HEK293 (cell line): ENCODE results near the gene C6orf47.

Experiments used
- BCL11B ChIP-seq: fragments of 450-650 bp; formaldehyde crosslinking; IDR thresholded peaks from 2 replicates; pipeline ENCODE4 v1.5.1; 2016; ENCODE audit warnings: low read depth, missing biosample characterization, missing genetic modification characterization
- GLI4 ChIP-seq: fragments of 450-650 bp; formaldehyde crosslinking; IDR thresholded peaks from 2 replicates; pipeline ENCODE4 v1.5.1; 2016; ENCODE audit warnings: missing biosample characterization, missing genetic modification characterization
- GLIS2 ChIP-seq: fragments of 450-650 bp; formaldehyde crosslinking; IDR thresholded peaks from 2 replicates; pipeline ENCODE4 v1.5.1; 2016; ENCODE audit warnings: missing biosample characterization, missing genetic modification characterization
- KLF10 ChIP-seq: fragments of 450-650 bp; IDR thresholded peaks from 2 replicates; pipeline ENCODE4 v1.5.1; 2018; ENCODE audit warnings: missing biosample characterization, mild to moderate bottlenecking, missing genetic modification characterization
- SP3 ChIP-seq: fragments of 450-650 bp; formaldehyde crosslinking; IDR thresholded peaks from 2 replicates; pipeline ENCODE4 v1.5.1; 2016; ENCODE audit warnings: missing biosample characterization, missing genetic modification characterization
- ZBTB11 ChIP-seq: fragments of 450-650 bp; formaldehyde crosslinking; conservative IDR thresholded peaks from 2 replicates; pipeline ENCODE4 v1.5.1; 2016; ENCODE audit warnings: low read depth, missing biosample characterization, missing genetic modification characterization
- ZBTB21 ChIP-seq: fragments of 450-650 bp; formaldehyde crosslinking; IDR thresholded peaks from 2 replicates; pipeline ENCODE4 v1.5.1; 2017; ENCODE audit warnings: missing biosample characterization, missing genetic modification characterization
- ZBTB7A ChIP-seq: fragments of 450-650 bp; formaldehyde crosslinking; IDR thresholded peaks from 2 replicates; pipeline ENCODE4 v1.5.1; 2016; ENCODE audit warnings: low read depth, missing biosample characterization, missing genetic modification characterization
- ZIC2 ChIP-seq: fragments of 450-650 bp; formaldehyde crosslinking; IDR thresholded peaks from 2 replicates; pipeline ENCODE4 v1.5.1; 2016; ENCODE audit warnings: missing biosample characterization, missing genetic modification characterization
- ZNF10 ChIP-seq: fragments of 450-650 bp; formaldehyde crosslinking; IDR thresholded peaks from 2 replicates; pipeline ENCODE4 v1.5.1; 2017; ENCODE audit warnings: missing biosample characterization, missing genetic modification characterization
- ZNF112 ChIP-seq: fragments of 450-650 bp; formaldehyde crosslinking; IDR thresholded peaks from 2 replicates; pipeline ENCODE4 v1.5.0; 2017; ENCODE audit warnings: missing biosample characterization, missing genetic modification characterization
- ZNF121 ChIP-seq: fragments of 450-650 bp; formaldehyde crosslinking; IDR thresholded peaks from 2 replicates; pipeline ENCODE4 v1.5.1; 2016; ENCODE audit warnings: missing biosample characterization, missing genetic modification characterization
- ZNF140 ChIP-seq: fragments of 450-650 bp; formaldehyde crosslinking; IDR thresholded peaks from 2 replicates; pipeline ENCODE4 v1.5.1; 2016; ENCODE audit warnings: missing biosample characterization, missing genetic modification characterization
- ZNF174 ChIP-seq: fragments of 450-650 bp; formaldehyde crosslinking; IDR thresholded peaks from 2 replicates; pipeline ENCODE4 v1.5.0; 2017; ENCODE audit warnings: missing biosample characterization, mild to moderate bottlenecking, missing genetic modification characterization
- ZNF211 ChIP-seq: fragments of 450-650 bp; formaldehyde crosslinking; IDR thresholded peaks from 2 replicates; pipeline ENCODE4 v1.5.1; 2016; ENCODE audit warnings: low read depth, missing biosample characterization, missing genetic modification characterization
- ZNF324 ChIP-seq: fragments of 450-650 bp; formaldehyde crosslinking; IDR thresholded peaks from 2 replicates; pipeline ENCODE4 v1.5.1; 2016; ENCODE audit warnings: missing biosample characterization, missing genetic modification characterization
- ZNF623 ChIP-seq: fragments of 450-650 bp; formaldehyde crosslinking; IDR thresholded peaks from 2 replicates; pipeline ENCODE4 v1.5.1; 2016; ENCODE audit warnings: missing biosample characterization, missing genetic modification characterization
- ZNF629 ChIP-seq: fragments of 450-650 bp; formaldehyde crosslinking; IDR thresholded peaks from 2 replicates; pipeline ENCODE4 v1.5.1; 2017; ENCODE audit warnings: missing biosample characterization, missing genetic modification characterization
- ZNF792 ChIP-seq: fragments of 450-650 bp; formaldehyde crosslinking; IDR thresholded peaks from 2 replicates; pipeline ENCODE4 v1.5.1; 2016; ENCODE audit warnings: missing biosample characterization, missing genetic modification characterization
- ZSCAN16 ChIP-seq: fragments of 450-650 bp; formaldehyde crosslinking; IDR thresholded peaks from 2 replicates; pipeline ENCODE4 v1.5.1; 2016; ENCODE audit warnings: missing biosample characterization, missing genetic modification characterization
- TF ChIP-seq, protein P1 (sequence below): fragments of 450-650 bp; formaldehyde crosslinking; IDR thresholded peaks from 2 replicates; pipeline ENCODE4 v1.5.1; 2016; ENCODE audit warnings: missing biosample characterization, missing genetic modification characterization
- TF ChIP-seq, protein P2 (sequence below): fragments of 450-650 bp; formaldehyde crosslinking; IDR thresholded peaks from 2 replicates; pipeline ENCODE4 v1.5.1; 2017; ENCODE audit warnings: missing biosample characterization, missing genetic modification characterization
- TF ChIP-seq, protein P3 (sequence below): fragments of 450-650 bp; IDR thresholded peaks from 2 replicates; pipeline ENCODE4 v1.5.1; 2018; ENCODE audit warnings: missing biosample characterization, missing genetic modification characterization
- TF ChIP-seq, protein P4 (sequence below): fragments of 450-650 bp; formaldehyde crosslinking; conservative IDR thresholded peaks from 2 replicates; pipeline ENCODE4 v1.5.1; 2016; ENCODE audit warnings: low read depth, missing biosample characterization, missing genetic modification characterization
- TF ChIP-seq, protein P5 (sequence below): fragments of 450-650 bp; formaldehyde crosslinking; IDR thresholded peaks from 2 replicates; pipeline ENCODE4 v1.5.1; 2017; ENCODE audit warnings: missing biosample characterization, mild to moderate bottlenecking, missing genetic modification characterization, moderate library complexity

C6orf47 gene

GRCh38 chr6:31620586-31621319 lies 39.8 kb downstream of the C6orf47 start, which contains the start of gene PRRC2A (continued):
- TF ChIP-seq ZNF174 (tag by site-specific recombination) (no peak), ZIC2 (peak; percentile 68), ZNF623 (peak; percentile 46; the same call in 1 of the 2 replicates), GLI4 (tag by site-specific recombination) (peak; percentile 90), ZBTB21 (no peak; the same call in 1 of the 2 replicates), ZNF792 (tag by site-specific recombination) (0 out of 2 replicates have a peak, but pooled peaks have one; percentile 40), ZNF140 (tag by site-specific recombination) (no peak), ZNF10 (tag by site-specific recombination) (peak; percentile 91), ZBTB11 (tag by site-specific recombination) (peak; percentile 72), GLIS2 (tag by site-specific recombination) (peak; percentile 94), ZNF121 (0 out of 2 replicates have a peak, but pooled peaks have one; percentile 77), BCL11B (tag by site-specific recombination) (peak; percentile 34; the same call in 1 of the 2 replicates), ZNF211 (tag by site-specific recombination) (no peak), ZNF629 (no peak; the same call in 1 of the 2 replicates), ZNF112 (no peak), KLF10 (tag by site-specific recombination) (peak; percentile 68; the same call in 1 of the 2 replicates), ZNF324 (tag by site-specific recombination) (peak; percentile 84; the same call in 1 of the 2 replicates), ZSCAN16 (tag by site-specific recombination) (peak; percentile 63; the same call in 1 of the 2 replicates), ZBTB7A (tag by site-specific recombination) (peak; percentile 92), SP3 (tag by site-specific recombination) (peak; percentile 84)
- TF ChIP-seq, protein P1, sequence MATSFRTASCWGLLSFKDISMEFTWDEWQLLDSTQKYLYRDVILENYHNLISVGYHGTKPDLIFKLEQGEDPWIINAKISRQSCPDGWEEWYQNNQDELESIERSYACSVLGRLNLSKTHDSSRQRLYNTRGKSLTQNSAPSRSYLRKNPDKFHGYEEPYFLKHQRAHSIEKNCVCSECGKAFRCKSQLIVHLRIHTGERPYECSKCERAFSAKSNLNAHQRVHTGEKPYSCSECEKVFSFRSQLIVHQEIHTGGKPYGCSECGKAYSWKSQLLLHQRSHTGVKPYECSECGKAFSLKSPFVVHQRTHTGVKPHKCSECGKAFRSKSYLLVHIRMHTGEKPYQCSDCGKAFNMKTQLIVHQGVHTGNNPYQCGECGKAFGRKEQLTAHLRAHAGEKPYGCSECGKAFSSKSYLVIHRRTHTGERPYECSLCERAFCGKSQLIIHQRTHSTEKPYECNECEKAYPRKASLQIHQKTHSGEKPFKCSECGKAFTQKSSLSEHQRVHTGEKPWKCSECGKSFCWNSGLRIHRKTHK (tag by site-specific recombination) = no peak
- TF ChIP-seq, protein P2, sequence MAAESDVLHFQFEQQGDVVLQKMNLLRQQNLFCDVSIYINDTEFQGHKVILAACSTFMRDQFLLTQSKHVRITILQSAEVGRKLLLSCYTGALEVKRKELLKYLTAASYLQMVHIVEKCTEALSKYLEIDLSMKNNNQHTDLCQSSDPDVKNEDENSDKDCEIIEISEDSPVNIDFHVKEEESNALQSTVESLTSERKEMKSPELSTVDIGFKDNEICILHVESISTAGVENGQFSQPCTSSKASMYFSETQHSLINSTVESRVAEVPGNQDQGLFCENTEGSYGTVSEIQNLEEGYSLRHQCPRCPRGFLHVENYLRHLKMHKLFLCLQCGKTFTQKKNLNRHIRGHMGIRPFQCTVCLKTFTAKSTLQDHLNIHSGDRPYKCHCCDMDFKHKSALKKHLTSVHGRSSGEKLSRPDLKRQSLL = 0 out of 2 replicates have a peak, but pooled peaks have one; percentile 11
- TF ChIP-seq, protein P3, sequence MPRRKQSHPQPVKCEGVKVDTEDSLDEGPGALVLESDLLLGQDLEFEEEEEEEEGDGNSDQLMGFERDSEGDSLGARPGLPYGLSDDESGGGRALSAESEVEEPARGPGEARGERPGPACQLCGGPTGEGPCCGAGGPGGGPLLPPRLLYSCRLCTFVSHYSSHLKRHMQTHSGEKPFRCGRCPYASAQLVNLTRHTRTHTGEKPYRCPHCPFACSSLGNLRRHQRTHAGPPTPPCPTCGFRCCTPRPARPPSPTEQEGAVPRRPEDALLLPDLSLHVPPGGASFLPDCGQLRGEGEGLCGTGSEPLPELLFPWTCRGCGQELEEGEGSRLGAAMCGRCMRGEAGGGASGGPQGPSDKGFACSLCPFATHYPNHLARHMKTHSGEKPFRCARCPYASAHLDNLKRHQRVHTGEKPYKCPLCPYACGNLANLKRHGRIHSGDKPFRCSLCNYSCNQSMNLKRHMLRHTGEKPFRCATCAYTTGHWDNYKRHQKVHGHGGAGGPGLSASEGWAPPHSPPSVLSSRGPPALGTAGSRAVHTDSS = peak; percentile 45
- TF ChIP-seq, protein P4, sequence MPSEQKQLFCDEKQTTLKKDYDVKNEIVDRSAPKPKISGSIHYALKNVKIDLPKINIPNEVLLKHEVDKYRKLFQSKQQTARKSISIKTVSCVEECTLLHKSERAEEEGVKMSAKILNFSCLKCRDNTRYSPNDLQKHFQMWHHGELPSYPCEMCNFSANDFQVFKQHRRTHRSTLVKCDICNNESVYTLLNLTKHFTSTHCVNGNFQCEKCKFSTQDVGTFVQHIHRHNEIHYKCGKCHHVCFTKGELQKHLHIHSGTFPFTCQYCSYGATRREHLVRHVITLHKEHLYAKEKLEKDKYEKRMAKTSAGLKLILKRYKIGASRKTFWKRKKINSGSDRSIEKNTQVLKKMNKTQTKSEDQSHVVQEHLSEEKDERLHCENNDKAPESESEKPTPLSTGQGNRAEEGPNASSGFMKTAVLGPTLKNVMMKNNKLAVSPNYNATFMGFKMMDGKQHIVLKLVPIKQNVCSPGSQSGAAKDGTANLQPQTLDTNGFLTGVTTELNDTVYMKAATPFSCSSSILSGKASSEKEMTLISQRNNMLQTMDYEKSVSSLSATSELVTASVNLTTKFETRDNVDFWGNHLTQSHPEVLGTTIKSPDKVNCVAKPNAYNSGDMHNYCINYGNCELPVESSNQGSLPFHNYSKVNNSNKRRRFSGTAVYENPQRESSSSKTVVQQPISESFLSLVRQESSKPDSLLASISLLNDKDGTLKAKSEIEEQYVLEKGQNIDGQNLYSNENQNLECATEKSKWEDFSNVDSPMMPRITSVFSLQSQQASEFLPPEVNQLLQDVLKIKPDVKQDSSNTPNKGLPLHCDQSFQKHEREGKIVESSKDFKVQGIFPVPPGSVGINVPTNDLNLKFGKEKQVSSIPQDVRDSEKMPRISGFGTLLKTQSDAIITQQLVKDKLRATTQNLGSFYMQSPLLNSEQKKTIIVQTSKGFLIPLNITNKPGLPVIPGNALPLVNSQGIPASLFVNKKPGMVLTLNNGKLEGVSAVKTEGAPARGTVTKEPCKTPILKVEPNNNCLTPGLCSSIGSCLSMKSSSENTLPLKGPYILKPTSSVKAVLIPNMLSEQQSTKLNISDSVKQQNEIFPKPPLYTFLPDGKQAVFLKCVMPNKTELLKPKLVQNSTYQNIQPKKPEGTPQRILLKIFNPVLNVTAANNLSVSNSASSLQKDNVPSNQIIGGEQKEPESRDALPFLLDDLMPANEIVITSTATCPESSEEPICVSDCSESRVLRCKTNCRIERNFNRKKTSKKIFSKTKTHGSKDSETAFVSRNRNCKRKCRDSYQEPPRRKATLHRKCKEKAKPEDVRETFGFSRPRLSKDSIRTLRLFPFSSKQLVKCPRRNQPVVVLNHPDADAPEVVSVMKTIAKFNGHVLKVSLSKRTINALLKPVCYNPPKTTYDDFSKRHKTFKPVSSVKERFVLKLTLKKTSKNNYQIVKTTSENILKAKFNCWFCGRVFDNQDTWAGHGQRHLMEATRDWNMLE (tag by site-specific recombination) = 0 out of 2 replicates have a peak, but pooled peaks have one; percentile 20
- TF ChIP-seq, protein P5, sequence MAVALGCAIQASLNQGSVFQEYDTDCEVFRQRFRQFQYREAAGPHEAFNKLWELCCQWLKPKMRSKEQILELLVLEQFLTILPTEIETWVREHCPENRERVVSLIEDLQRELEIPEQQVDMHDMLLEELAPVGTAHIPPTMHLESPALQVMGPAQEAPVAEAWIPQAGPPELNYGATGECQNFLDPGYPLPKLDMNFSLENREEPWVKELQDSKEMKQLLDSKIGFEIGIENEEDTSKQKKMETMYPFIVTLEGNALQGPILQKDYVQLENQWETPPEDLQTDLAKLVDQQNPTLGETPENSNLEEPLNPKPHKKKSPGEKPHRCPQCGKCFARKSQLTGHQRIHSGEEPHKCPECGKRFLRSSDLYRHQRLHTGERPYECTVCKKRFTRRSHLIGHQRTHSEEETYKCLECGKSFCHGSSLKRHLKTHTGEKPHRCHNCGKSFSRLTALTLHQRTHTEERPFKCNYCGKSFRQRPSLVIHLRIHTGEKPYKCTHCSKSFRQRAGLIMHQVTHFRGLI (tag by site-specific recombination) = peak; percentile 37
